Measurements from ENCODE around the gene DCP1B.

The DCP1B gene

DNA sequence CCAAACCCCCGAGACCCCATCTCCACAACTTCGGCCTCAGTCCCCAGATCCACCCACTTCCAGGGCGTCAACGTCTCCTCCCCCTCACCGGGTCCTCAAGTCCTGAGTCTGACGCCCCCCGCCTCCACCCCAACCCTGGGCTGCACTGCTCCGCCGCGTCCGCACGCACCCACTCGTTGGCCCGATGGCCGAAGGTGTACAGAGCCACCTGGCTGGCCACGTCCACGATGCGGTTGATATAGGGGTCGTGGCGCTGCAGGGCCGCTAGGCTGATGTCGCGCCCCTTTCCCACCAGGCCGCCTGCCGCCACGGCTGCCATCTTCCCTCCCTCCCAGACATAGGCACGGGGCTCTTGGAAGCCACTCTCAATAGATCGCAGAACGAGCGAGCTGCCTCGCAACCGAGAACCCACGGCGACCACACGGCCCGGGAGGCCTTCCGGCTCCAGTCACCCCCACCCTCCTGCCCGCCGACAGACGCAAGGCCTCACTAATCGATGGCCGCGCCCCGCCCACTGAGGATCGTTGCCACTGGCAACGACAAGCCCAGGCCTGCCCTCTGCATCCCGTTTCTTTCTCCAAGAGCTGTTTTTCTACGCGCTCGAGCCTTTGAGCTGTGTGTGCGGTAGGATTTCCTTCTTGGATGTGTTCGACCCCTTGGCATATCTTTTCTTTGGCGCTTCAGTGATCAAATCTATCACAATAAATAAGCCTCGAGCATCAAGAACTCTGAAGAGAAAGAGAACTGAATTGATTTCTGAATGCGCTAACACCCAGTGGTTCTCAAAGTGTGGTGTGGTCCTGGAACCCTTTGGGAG is at the start of gene DCP1B:
Gene DCP1B (minus strand): TSS at position 345 of the 817 bp plus-strand sequence. CDS start 26 bp downstream, at position 319.
- no peak within 1 kb of the TSS for H3K4me3 ChIP-seq (IDR thresholded peaks at IDR 0.05; ENCODE audit: insufficient read depth, low read depth, low read length)
- peaks cover 12% of the 10 kb centered on the region for H3K4me1 ChIP-seq (ENCODE audit: low read depth, poor library complexity, severe bottlenecking)
- H3K36me3 ChIP-seq (ENCODE audit: insufficient read depth), result no peaks in the 10 kb centered on the region
- peak within 1 kb of the TSS; percentile 83 for H3K27ac ChIP-seq
- peak within 1 kb of the TSS; percentile 96 for H3K4me2 ChIP-seq
- peaks cover 12% of the 10 kb centered on the region; the same call in 1 of the 2 replicates for H3K79me2 ChIP-seq (ENCODE audit: insufficient read depth, low read depth)
- H3K9ac ChIP-seq, result peak within 1 kb of the TSS; percentile 93
- H4K20me1 ChIP-seq (ENCODE audit: insufficient read depth), result no peaks in the 10 kb centered on the region
- no peaks in the 10 kb centered on the region for H3K27me3 ChIP-seq (ENCODE audit: insufficient read depth, low read depth)
- H2AFZ ChIP-seq (ENCODE audit: low read depth), result peak within 1 kb of the TSS; percentile 95
- TF ChIP-seq, protein P1, sequence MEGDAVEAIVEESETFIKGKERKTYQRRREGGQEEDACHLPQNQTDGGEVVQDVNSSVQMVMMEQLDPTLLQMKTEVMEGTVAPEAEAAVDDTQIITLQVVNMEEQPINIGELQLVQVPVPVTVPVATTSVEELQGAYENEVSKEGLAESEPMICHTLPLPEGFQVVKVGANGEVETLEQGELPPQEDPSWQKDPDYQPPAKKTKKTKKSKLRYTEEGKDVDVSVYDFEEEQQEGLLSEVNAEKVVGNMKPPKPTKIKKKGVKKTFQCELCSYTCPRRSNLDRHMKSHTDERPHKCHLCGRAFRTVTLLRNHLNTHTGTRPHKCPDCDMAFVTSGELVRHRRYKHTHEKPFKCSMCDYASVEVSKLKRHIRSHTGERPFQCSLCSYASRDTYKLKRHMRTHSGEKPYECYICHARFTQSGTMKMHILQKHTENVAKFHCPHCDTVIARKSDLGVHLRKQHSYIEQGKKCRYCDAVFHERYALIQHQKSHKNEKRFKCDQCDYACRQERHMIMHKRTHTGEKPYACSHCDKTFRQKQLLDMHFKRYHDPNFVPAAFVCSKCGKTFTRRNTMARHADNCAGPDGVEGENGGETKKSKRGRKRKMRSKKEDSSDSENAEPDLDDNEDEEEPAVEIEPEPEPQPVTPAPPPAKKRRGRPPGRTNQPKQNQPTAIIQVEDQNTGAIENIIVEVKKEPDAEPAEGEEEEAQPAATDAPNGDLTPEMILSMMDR (conservative IDR thresholded peaks at IDR 0.05; ENCODE audit: low read depth, low read length), result no peak

- Histone ChIP-seq H3K36me3 (ENCODE audit: insufficient read depth) (no peaks in the 10 kb centered on the region), H3K4me2 (no peak overlapping the region), H3K27me3 (ENCODE audit: insufficient read depth, low read depth) (peaks cover 4% of the 10 kb centered on the region; the same call in 1 of the 2 replicates), H2AFZ (ENCODE audit: low read depth) (no peak overlapping the region), H3K79me2 (ENCODE audit: insufficient read depth, low read depth) (no peaks in the 10 kb centered on the region), H3K4me3 (IDR thresholded peaks at IDR 0.05; ENCODE audit: insufficient read depth, low read depth, low read length) (no peak overlapping the region), H4K20me1 (ENCODE audit: insufficient read depth) (no peaks in the 10 kb centered on the region), H3K27ac (no peak overlapping the region), H3K4me1 (ENCODE audit: low read depth, poor library complexity, severe bottlenecking) (no peaks in the 10 kb centered on the region), H3K9ac (no peak overlapping the region)
- TF ChIP-seq, protein P1 (conservative IDR thresholded peaks at IDR 0.05; ENCODE audit: low read depth, low read length), result no peak
These were observed 49.4 kb upstream of the DCP1B start for GRCh38 chr12:2053691-2054090.

GRCh38 chr12:2052826-2053678 is 48.8 kb upstream of the DCP1B start, which contains the start of gene CACNA1C:
TSS of gene CACNA1C (plus strand) at chr12:2052987. CDS start at chr12:2053563, 576 bp downstream.
- Histone ChIP-seq H3K27me3 (ENCODE audit: insufficient read depth, low read depth) (peaks cover 4% of the 10 kb centered on the region; the same call in 1 of the 2 replicates), H2AFZ (ENCODE audit: low read depth) (peak within 1 kb of the TSS; percentile 66; the same call in 1 of the 2 replicates), H3K27ac (no peak within 1 kb of the TSS), H3K9ac (no peak within 1 kb of the TSS), H4K20me1 (ENCODE audit: insufficient read depth) (no peaks in the 10 kb centered on the region), H3K4me3 (IDR thresholded peaks at IDR 0.05; ENCODE audit: insufficient read depth, low read depth, low read length) (no peak within 1 kb of the TSS), H3K36me3 (ENCODE audit: insufficient read depth) (no peaks in the 10 kb centered on the region), H3K4me1 (ENCODE audit: low read depth, poor library complexity, severe bottlenecking) (no peaks in the 10 kb centered on the region), H3K79me2 (ENCODE audit: insufficient read depth, low read depth) (no peaks in the 10 kb centered on the region), H3K4me2 (peak within 1 kb of the TSS; percentile 36; the same call in 1 of the 2 replicates)
- TF ChIP-seq, protein P1 (conservative IDR thresholded peaks at IDR 0.05; ENCODE audit: low read depth, low read length), result no peak
